Inferior parietal cortex (tissue), 1 donor: ENCODE results near the gene RAD51B.

Experiments used
- DNase-seq: peaks from one replicate; pipeline ENCODE4 v3.0.0-alpha.2; 2016; ENCODE audit errors: extremely low spot score

Gene RAD51B

GRCh38 chr14:68521961-68522509 is 702.5 kb downstream of the RAD51B start:
- DNase-seq, result no peak

GRCh38 chr14:68522510-68523325 is 703.1 kb downstream of the RAD51B start:
- no peak for DNase-seq

- DNase-seq, result no peak
Measured at GRCh38 chr14:68523326-68523610, 703.7 kb downstream of the RAD51B start.

DNA sequence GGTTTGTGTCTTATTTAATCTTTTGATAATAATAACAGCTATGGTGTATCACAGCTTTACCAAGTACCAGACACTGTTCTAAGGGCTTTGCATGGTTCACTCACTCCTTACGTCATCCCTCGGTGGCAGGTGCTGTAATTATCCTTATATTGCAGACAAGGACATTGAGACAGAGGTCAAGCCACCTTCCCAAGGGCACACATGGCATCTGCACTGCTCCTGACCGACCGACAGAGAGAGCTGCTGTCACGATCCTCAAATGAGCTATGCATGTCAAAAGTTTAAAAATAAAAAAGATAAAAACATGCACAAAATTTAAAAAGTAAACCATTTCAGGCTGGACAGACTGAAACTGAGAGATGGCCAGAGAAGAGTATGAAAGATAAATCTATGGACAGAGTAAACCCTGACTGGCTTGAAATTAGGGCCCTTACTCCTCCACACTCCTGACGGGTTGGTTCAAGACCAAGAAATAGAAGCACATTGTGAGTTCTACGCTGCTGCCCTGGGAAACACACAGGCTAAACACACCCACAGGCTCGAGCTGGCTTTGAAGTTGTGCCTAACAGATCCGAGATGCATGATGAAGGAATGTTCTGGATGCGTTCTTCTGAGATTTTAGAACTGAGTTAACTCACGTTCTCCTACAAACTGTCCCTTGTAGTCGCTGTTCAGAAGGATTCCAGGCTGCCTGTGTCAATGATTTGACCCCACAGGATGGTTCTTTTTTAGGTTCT is 704.6 kb downstream of the RAD51B start:
- no peak for DNase-seq

DNA sequence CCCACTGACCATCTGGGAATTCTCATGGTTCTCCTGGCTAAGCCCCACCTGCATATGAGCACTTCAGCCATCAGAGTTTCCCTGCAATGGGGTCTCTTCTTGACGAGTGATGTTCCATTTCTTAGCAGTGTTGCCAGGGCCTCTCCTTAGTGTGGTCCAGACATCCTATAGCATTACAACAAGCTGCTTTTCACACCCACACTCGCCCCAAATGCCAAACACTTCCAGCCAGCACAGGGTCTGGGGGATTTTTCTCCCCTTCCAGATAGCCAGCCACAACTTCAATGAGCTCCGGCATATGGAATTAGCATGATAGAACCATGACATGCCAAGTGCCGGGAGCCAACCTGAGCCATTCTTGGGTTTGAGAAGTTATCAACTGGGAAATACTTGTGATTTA is 705.9 kb downstream of the RAD51B start:
- no peak for DNase-seq

GRCh38 chr14:68526512-68527091 is 707.0 kb downstream of the RAD51B start:
- no peak for DNase-seq

DNA sequence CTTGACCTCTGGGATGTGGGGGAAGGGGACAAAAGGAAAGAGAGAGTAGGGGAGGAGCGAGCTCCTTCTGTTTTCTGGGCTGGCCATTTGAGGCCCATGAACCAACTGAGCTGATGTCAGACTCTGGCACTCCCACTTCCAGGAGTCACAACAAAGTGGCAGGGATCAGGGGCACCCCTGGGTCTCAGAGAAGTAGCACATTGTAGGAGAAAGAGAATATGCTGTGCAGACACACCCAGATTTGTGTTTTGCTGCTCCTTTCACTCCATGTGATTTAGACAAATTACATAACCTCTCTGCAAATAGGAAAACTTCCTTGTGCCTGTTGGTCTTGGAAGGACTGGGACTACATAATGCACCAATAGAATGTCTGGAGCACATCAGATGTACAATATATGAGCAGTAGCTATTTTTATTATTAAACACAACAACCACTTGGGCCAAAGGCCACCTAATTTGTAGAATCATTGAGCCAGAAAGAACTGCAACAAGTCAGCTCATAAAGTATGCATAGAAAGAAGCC is 707.8 kb downstream of the RAD51B start:
- no peak for DNase-seq

DNA sequence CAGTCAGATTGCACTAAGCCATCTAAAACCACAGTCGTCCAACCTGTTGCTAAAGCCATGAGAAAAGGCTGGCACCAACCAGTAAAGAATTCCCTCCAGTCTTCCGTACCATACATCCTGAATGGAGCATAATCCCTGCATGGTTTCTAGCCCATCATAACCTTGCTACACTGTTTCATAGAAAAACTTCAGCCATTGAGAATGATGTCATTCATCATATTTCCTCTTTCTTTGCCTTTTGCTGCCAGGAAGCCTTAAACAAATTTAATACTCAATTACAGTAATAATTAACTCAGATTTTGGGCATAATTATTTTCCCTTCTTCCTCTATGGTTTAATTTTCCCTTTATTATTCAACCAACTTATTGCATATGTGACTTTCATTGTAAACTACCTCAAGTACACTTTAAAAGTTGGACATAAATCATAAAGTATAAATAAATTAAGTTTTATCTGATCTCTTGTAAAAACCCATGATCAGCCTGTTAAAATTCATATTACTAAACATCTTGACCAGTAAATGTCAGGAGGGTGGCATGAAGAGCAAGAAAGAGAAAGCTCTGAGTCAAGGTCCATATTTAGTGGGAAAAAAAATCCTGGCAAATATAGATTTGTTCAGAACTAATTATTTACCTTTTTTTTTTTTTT is 708.6 kb downstream of the RAD51B start:
- no peak for DNase-seq

DNA sequence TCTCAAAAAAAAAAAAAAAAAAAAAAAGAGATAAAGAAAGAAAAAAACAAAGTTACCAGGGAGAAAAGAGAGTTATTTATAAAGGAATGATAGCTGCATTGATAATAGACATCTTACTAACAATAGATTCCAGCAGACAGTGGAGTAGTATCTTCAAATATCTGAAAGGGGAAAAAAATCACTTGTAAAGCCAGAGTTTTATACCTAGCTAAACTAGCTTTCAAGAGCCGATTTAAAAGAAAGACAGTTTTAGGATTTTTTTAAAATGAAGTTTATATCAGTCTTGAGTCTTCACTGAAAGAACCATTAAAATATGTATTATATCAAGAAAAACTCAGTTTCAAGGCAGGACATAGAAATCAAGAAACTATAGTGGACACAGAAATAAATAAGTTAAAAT is 710.9 kb downstream of the RAD51B start:
- no peak for DNase-seq

GRCh38 chr14:68532496-68532895 is 712.9 kb downstream of the RAD51B start:
- DNase-seq, result no peak

DNA sequence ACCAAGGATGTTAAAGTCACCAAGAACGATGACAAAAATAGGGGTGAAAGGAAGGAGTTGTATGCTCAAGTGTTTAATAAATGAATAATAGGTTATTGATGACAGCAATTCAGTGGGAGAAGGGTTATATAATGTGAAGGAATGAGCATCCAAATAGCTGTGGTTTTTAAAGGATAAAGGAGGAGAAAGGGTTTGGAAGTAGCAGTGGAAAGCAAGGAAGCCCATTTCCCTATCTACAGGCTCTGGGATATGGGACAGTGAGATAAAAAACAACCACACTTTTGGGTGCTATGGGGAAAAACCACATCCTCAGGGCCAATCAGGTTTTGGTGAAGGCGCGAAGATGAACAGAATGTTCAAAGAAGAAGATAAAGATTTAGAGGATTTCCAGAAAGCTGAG is 714.7 kb downstream of the RAD51B start:
- DNase-seq, result no peak

DNA sequence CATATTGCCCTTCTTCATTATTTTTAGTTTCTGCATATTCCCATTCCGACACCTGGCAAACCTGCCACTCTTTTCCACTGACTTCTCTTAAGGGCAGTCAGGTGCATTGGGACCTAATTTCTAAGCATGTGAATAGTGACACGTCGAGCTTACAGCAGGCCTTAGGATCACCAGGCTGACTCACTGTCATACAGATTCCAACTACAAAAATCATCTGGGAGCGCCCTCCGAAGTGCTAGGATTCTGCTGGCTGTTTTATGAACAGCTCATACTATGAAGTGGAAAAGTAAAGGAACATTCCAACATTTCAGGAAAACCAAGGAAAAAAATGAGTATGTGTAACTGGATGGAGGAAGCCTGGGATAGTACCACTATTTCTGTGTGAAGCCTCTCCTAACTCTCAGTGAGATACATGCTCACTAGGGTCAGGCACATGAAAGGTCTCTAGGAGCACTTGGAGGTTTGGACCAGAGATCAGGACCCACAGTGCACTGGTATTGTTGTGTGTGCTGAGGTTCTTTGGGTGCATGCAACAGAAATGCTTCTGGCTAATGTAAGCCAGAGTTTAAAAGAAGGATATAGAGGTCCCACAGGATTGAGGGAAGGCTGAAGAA is 715.9 kb downstream of the RAD51B start:
- no peak for DNase-seq

DNA sequence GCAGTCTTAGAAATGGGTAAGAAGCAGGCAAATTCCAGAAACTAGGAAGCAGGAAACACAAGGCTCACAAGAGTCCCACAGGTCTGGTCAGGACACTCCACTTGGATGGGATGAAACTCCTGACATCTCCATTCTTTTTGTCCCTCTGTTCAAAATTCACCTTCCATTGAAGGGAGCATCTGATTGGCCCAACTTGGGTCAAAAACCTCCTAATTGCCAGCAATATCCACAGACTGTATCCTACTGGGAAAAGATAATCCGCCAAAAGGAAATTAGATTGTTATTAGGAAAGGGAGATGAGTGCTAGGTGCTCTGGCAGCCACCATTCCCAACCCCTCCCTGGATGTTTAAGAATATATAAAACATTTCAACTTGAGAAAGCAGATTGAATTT is 716.4 kb downstream of the RAD51B start:
- DNase-seq, result no peak

- DNase-seq, result no peak
Measured at GRCh38 chr14:68538639-68539038, 719.1 kb downstream of the RAD51B start.

GRCh38 chr14:68539241-68539737 is 719.7 kb downstream of the RAD51B start:
- DNase-seq, result peak; percentile 32

GRCh38 chr14:68539789-68540188 is 720.2 kb downstream of the RAD51B start:
- no peak for DNase-seq

DNA sequence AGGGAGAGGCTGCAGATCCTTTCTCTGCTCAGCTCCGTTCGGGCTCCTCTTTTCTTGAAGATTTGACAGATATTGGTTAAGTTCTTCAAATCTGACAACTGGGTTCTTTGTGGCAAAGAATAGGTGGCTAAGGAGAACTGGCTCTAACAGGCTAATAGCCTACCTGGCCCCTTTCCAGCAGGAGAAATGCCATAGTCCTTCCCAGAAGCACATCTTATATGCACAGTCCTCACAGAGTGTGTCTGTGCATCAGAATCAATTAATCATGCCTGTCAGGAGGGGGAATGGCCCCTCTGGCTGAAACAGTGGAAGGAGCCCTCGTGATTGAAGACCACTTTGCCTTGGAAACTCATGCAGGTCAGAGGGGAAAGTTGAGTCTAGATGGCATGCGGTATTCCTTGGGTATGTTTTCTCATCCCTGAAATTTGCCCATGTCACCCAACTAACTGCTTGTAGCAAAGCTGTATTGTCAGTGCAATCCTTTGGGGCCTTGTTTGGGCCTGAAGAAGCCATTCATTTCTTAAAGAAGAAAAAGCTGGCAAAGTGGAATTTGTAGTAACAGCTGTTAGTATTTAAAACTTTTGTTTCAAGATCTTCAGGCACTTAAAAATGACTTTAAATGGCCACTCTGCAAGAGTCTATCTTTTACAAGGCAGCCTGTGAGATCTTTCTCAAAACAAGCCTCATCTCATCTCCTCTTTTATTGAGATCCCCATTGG is 721.8 kb downstream of the RAD51B start:
- DNase-seq, result no peak

- no peak for DNase-seq
Measured at GRCh38 chr14:68542346-68542745, 722.8 kb downstream of the RAD51B start.

DNA sequence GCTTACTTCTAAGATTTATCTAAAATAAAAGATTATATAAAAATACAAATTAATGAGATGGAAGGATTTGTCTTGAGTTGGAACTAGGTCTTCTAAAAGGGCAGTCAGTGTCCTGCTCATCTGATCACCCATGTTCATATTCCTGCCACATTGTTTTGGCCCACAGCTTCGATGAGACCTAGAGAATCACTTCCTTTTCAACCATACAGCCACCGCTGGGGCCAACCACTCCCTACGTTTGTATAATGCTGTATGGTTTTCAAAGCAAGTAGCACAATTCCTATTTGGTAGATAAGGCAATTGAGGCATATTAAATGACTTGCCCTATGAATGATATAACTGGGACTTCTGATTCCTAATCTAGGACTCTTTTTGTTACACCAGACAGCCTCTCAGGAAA is 723.9 kb downstream of the RAD51B start:
- no peak for DNase-seq

DNA sequence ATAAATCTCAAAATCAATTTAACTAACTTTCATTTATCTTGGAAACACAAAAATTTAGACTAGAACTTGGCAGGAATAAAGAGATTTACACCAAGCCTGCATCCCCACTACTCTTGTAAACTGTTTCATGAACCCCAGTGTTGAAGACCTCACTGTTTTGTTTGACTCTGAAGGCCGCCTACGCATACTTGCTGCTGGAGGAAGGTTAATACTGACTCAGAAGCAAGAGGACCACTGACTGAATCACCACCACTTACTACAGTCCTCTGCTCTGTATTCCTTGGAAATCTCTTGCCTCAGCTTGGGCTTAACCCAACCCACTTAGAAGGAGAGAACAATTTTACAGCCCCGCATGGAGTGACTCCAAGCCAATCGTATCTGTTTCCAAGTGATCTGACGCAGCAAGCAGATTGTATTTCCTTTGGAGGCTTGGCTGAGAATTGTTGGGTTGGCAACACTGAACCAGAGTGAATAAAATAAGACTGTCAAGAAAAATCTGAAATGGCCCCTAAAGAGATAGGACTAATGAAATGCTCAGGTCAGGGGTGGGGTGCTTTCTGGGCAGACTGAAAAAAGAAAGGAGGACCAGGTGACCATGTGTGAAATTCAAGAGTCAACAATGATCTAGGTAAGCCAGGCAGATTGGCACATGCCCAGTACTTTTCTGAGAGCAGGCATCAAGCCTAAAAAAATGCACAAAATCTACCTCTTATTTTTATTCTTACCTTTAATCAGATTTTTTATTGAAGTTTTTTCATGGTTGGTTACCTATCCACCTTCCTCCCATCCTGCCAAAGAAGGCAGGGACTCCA is 724.7 kb downstream of the RAD51B start:
- no peak for DNase-seq
